ENCODE data around the gene FMR1.

FMR1 gene

DNA sequence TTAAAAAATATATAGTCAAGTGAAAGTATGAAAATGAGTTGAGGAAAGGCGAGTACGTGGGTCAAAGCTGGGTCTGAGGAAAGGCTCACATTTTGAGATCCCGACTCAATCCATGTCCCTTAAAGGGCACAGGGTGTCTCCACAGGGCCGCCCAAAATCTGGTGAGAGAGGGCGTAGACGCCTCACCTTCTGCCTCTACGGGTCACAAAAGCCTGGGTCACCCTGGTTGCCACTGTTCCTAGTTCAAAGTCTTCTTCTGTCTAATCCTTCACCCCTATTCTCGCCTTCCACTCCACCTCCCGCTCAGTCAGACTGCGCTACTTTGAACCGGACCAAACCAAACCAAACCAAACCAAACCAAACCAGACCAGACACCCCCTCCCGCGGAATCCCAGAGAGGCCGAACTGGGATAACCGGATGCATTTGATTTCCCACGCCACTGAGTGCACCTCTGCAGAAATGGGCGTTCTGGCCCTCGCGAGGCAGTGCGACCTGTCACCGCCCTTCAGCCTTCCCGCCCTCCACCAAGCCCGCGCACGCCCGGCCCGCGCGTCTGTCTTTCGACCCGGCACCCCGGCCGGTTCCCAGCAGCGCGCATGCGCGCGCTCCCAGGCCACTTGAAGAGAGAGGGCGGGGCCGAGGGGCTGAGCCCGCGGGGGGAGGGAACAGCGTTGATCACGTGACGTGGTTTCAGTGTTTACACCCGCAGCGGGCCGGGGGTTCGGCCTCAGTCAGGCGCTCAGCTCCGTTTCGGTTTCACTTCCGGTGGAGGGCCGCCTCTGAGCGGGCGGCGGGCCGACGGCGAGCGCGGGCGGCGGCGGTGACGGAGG lies at the start of gene FMR1:
Gene FMR1 (plus strand): TSS at position 728 of the 831 bp plus-strand sequence. CDS start 261 bp downstream, outside the sequence.
- no peaks in the 10 kb centered on the region for H3K9me3 Mint-ChIP-seq
- peaks cover 42% of the 10 kb centered on the region for H3K4me1 Mint-ChIP-seq
- CTCF ChIA-PET: no interaction called here
- peak within 1 kb of the TSS; percentile 97 for H3K27ac Mint-ChIP-seq
- no peaks in the 10 kb centered on the region for H3K27me3 Mint-ChIP-seq
- H3K36me3 Mint-ChIP-seq: peaks cover 8% of the 10 kb centered on the region
- peak within 1 kb of the TSS; percentile 97 for H3K4me3 Mint-ChIP-seq
- peak; percentile 94 for DNase-seq

DNA sequence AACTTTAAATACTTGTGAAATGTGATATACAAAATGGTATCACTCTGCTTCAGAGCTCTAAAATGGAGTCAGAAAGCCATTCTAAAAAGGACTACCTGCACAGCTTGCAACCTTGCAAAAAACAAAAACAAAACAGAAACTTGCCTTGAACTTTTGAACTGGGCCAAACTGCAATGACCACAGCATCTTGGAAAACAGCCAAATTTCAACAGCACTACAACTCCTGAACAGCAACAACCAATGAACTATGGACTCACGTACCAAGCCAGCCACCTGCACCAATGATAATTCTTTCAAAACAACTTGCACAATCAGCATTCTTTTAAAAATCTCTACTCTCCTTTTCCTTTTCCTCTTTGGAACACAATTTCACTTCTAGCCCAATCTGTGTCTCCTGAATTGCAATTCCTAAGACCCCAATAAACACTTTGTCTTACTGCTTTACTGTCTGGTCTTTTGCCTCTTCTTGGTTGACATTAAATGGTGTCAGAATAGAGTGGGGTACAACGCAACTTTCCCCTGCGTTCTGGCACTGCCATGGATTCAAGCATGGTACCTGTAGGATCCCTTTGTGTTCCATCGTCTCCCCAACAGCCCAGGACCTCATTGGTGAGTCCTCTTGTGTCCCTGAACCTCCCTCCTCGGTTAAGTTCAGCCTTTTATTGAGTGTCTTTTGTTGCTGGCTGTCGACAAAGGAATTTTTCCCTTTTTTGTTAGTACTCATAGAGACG lies 35.7 kb upstream of the FMR1 start:
- DNase-seq: no peak
- Mint-ChIP-seq H3K27me3 (no peaks in the 10 kb centered on the region), H3K4me1 (peaks cover 7% of the 10 kb centered on the region), H3K27ac (no peak overlapping the region), H3K36me3 (no peaks in the 10 kb centered on the region), H3K4me3 (no peak overlapping the region), H3K9me3 (no peaks in the 10 kb centered on the region)
- CTCF ChIA-PET: no interaction called here

DNA sequence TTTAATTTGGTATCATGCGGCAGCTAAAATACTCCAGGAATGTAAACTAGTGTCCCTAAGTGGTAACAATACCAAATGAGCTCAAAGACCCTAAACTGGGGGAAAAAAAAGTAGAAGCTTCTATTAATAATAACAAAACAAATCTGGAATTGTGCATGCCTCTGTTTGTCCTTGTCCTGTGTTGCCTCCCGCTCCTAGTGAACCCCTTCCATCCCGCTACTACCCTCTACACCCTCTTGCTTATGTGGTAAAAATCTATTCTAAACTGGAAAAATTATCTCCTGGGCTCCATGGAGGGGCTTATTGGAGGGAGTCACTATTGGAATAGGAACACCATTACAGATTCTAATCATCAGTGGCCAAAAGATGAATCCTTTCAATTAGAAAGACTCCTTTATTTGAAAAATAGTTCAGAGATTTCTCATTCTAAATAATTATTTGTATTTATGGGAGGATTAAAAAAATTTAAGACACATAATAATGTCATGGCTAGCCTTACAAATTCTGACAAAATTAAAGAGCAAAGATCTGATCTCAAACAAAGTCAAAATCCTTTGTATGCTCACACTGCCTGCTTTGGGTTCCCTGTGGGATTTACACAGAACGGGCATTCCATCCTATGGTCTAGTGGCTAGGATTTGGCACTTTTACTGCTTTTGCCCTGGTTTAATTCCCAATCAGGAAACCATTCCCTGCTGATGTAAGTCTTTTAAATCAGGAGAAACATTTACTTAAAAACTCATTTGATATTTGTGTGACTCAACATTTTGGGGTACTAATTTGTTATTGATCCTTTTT lies 34.7 kb upstream of the FMR1 start:
- CTCF ChIA-PET: no interaction called here
- Mint-ChIP-seq H3K4me3 (no peak overlapping the region), H3K9me3 (no peaks in the 10 kb centered on the region), H3K27me3 (no peaks in the 10 kb centered on the region), H3K36me3 (no peaks in the 10 kb centered on the region), H3K4me1 (peaks cover 7% of the 10 kb centered on the region), H3K27ac (no peak overlapping the region)
- no peak for DNase-seq

DNA sequence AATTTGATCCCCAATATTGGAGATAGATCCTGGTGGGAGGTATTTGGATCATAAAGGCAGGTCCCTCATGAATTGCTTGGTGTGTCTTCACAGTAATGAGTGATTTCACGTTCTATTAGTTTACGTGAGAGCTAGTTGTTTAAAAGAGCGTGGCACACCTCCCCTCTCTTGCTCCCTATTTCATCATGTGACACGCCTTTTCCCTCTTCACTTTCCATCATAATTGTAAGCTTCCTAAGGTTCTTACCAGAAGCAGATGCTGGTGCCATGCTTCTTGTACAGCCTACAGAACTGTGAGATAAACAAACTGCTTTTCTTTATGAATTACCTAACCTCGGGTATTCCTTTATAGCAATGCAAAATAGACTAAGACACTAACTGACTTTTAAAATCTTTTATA lies 34.0 kb upstream of the FMR1 start:
- peaks cover 7% of the 10 kb centered on the region for H3K4me1 Mint-ChIP-seq
- H3K27ac Mint-ChIP-seq: no peak overlapping the region
- H3K36me3 Mint-ChIP-seq: no peaks in the 10 kb centered on the region
- DNase-seq: no peak
- no peaks in the 10 kb centered on the region for H3K9me3 Mint-ChIP-seq
- H3K27me3 Mint-ChIP-seq: no peaks in the 10 kb centered on the region
- CTCF ChIA-PET: no interaction called here
- H3K4me3 Mint-ChIP-seq: no peak overlapping the region

DNA sequence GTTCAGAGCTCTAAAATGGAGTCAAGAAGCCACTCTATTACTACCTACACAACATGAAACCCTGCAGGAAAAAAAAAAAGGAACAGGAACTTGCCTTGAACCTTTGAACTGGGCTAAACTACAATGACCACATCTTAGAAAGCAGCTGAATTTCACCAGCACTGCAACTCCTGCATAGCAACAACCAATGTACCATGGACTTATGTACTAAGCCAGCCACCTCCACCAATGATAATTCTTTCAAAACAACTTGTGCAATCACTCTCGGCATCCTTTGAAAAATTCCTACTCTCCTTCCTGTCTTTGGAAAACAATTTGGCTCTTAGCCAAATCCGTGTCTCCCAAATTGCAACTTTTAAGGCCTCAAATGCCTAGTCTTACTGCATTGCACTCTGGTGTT lies 26.8 kb upstream of the FMR1 start:
- Mint-ChIP-seq H3K9me3 (no peaks in the 10 kb centered on the region), H3K36me3 (no peaks in the 10 kb centered on the region), H3K4me3 (no peak overlapping the region), H3K27me3 (no peaks in the 10 kb centered on the region), H3K4me1 (peaks cover 3% of the 10 kb centered on the region), H3K27ac (no peak overlapping the region)
- CTCF ChIA-PET: no interaction called here
- DNase-seq: no peak

DNA sequence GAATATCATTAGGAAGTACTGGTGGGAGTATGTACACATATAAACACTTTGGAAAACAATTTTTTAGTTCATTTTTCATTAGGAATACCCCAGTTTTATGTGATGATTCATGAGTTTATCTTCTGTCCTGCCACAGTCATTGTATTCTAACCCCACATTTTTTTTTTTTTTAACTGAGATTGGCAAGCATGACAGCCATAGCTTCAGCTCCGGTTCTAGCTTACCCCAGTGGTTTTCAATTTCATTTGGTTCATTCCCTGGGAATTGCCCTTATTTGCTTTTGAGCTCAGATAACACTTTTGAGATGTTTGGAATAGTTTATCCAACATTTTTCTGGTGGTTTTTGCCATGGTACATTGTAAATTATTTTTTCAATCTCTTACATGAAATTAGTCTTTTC lies 21.0 kb upstream of the FMR1 start:
- CTCF ChIA-PET: no interaction called here
- no peaks in the 10 kb centered on the region for H3K36me3 Mint-ChIP-seq
- H3K9me3 Mint-ChIP-seq: no peaks in the 10 kb centered on the region
- no peaks in the 10 kb centered on the region for H3K27me3 Mint-ChIP-seq
- no peak overlapping the region for H3K27ac Mint-ChIP-seq
- DNase-seq: no peak
- H3K4me3 Mint-ChIP-seq: no peak overlapping the region
- H3K4me1 Mint-ChIP-seq: peaks cover 3% of the 10 kb centered on the region

DNA sequence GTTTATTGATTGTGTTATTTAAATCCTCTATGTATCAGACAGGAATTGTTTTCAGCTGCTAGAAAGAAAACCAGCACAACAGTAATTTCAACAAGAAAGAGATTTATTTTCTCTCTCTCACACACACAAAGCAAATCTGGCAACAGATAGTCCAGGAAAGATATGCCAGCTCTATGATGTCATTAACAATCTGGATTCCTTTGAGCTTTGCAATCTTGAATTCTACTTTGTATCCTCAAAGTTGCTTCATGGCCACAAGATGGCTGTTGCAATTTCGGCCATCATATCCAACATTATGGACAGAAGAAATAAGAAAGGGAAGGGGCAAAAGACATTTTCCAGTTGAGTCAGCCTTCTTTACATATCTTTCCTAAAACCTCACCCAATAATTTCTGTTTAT lies 19.8 kb upstream of the FMR1 start:
- Mint-ChIP-seq H3K36me3 (no peaks in the 10 kb centered on the region), H3K27ac (no peak overlapping the region), H3K4me3 (no peak overlapping the region), H3K27me3 (no peaks in the 10 kb centered on the region), H3K4me1 (peaks cover 3% of the 10 kb centered on the region), H3K9me3 (no peaks in the 10 kb centered on the region)
- CTCF ChIA-PET: no interaction called here
- DNase-seq: no peak

DNA sequence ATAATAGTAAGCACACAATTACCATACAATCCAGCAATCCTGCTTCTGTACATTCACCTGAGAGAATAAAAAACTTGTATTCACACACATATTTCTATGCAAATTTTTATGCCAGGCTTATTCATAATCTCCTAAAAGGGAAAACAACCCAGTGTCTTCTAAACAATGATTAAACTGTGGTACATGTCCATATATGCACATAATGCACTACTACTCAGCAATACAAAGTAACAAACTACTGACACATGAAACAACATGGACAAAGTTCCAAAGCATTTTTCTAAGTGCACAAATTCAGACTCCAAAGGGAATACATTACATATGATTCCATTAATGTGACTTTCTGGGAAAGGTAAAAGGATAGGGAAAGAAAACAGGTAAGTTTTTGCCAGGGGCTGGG lies 18.0 kb upstream of the FMR1 start:
- Mint-ChIP-seq H3K27me3 (no peaks in the 10 kb centered on the region), H3K4me3 (no peak overlapping the region), H3K4me1 (no peaks in the 10 kb centered on the region), H3K36me3 (no peaks in the 10 kb centered on the region), H3K27ac (no peak overlapping the region), H3K9me3 (no peaks in the 10 kb centered on the region)
- DNase-seq: no peak
- CTCF ChIA-PET: no interaction called here

DNA sequence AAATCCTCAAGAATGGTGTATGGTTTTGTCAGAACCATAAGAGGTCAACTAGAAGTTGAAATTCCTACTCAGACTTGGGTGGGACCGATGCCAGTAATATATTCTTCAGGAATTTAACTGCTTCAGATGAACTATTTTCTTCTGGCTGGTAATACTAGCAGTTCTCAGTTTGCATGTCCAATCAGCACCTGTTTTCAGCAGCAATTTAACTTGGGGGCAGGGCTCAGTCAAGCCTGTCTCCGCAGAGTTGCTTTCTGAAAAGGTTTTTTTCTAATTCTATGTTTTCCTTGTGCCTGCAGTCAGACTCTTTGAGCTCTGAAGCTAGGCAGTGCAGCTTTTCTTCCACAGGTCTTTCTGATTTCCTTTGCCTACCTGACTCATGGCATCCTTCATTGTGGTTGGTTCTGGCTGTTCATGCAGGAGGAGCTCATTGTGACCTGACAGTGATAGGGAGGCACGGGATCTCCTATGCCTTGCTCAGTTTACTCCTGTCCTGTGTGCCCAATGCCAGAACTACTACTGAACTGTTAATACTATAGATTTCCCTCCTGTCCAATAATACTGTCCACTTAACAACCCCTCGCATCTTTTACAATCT lies 17.3 kb upstream of the FMR1 start:
- H3K36me3 Mint-ChIP-seq: no peaks in the 10 kb centered on the region
- DNase-seq: no peak
- H3K9me3 Mint-ChIP-seq: no peaks in the 10 kb centered on the region
- CTCF ChIA-PET: no interaction called here
- no peak overlapping the region for H3K27ac Mint-ChIP-seq
- no peak overlapping the region for H3K4me3 Mint-ChIP-seq
- H3K4me1 Mint-ChIP-seq: no peaks in the 10 kb centered on the region
- H3K27me3 Mint-ChIP-seq: no peaks in the 10 kb centered on the region

DNA sequence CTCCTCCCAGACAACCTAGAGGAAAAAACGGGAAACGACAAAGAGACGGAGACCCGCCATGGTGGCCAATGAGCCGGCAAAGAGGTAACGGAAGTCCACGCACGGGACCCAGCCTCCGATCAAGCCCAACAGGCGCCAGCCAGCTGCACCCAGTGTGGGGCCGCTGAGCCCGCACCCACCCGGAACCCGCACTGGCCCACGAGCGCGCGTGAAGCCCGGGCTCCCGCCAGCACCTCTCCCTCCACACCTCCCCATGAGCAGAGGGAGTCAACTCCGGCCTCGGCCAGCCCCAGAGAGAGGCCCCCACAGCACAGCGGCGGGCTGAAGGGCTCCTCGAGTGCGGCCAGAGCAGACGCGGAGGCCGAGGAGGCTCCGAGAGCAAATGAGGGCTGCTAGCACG lies 14.6 kb upstream of the FMR1 start:
- Mint-ChIP-seq H3K27ac (no peak overlapping the region), H3K4me1 (peaks cover 9% of the 10 kb centered on the region), H3K4me3 (no peak overlapping the region), H3K27me3 (no peaks in the 10 kb centered on the region), H3K36me3 (peaks cover 2% of the 10 kb centered on the region), H3K9me3 (no peaks in the 10 kb centered on the region)
- DNase-seq: no peak
- CTCF ChIA-PET: no interaction called here

DNA sequence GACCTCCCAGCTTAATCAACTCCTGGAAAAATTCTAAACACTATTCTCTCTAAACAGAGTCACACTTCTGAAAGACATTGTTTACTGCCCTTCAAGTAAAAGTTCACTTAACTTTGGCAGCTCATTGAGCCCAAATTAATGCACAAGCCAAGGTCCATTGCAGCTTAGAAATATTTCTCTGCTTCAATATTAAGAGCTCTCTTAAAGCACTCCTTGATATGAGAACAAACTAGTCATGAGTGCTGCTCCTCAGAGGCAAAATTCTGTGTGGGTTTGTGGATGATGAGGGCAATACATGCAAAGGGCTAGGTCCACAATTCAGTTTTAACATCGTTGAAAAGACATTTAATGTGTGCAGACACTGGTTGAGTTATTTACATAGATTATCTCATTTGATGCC lies 12.8 kb upstream of the FMR1 start:
- Mint-ChIP-seq H3K27me3 (no peaks in the 10 kb centered on the region), H3K4me3 (no peak overlapping the region), H3K9me3 (no peaks in the 10 kb centered on the region), H3K36me3 (peaks cover 2% of the 10 kb centered on the region), H3K27ac (no peak overlapping the region), H3K4me1 (peaks cover 11% of the 10 kb centered on the region)
- CTCF ChIA-PET: no interaction called here
- no peak for DNase-seq

DNA sequence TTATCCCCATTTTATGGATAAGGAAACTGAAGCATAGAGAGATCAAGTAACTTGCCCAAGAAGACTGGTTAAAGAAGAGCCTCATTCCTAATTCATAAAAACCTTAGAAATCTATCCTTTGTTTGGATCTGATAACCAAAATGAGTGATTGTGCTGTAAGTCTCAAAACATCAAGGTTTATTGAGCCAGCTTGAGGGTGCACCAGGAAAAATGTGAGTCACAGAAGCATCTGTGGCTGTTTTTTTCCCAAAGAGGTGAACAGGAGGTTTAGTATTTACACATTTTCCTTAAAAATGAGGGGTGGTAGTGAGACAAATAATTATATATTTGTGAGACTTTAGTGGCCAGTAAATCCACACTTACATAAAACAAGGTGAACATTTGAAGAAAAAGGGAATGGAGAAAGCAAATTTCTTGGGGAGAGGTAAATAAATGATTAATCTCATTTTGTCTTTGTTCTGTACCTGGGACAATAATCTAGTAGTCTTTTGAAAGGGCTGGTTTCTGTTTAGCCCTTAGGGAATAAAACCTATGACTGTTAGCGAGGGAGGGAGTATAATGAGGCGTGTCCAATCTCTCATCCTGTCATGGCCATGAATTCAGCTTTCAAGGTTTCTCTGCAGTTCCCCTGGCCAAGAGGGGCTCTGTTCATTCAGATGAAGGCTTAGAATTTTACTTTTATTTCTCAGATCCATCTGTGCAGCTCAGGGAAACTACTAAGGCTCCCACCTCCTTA lies 12.2 kb upstream of the FMR1 start:
- H3K4me3 Mint-ChIP-seq: no peak overlapping the region

DNA sequence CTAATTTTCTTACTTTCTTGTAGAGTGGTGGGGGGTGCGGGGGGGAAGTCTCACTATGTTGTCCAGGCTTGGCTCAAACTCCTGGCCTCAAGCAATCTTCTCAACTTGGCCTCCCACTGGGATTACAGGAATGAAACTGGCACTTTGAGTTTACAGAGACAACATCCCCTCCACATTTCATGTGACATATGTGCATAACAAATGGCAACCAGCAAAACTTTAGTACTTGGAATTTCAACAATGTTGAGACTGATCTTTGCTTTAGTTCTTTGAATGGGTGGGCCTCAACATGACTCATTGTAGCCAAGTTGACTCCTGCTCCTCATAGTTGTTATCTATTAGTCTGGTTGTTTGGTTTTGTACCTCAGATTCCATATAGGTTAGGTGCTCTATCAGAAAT lies 11.4 kb upstream of the FMR1 start:
- no peak overlapping the region for H3K27ac Mint-ChIP-seq
- H3K4me1 Mint-ChIP-seq: peaks cover 11% of the 10 kb centered on the region
- no peak overlapping the region for H3K4me3 Mint-ChIP-seq
- H3K9me3 Mint-ChIP-seq: no peaks in the 10 kb centered on the region
- peaks cover 2% of the 10 kb centered on the region for H3K36me3 Mint-ChIP-seq
- DNase-seq: no peak
- CTCF ChIA-PET: no interaction called here
- H3K27me3 Mint-ChIP-seq: no peaks in the 10 kb centered on the region

More for the DNA sequence above, 12.2 kb upstream of the FMR1 start:
- Mint-ChIP-seq H3K4me1 (peaks cover 11% of the 10 kb centered on the region), H3K27me3 (no peaks in the 10 kb centered on the region), H3K36me3 (peaks cover 2% of the 10 kb centered on the region), H3K9me3 (no peaks in the 10 kb centered on the region), H3K27ac (no peak overlapping the region)
- DNase-seq: no peak
- CTCF ChIA-PET: no interaction called here
